GM12874 (cell line): ENCODE data around the gene IGF1R.

Experiments
- CTCF ChIP-seq: IDR thresholded peaks from 2 replicates; pipeline ENCODE4 v1.5.1; 2011; ENCODE audit warnings: low read depth, mild to moderate bottlenecking, control low read depth, low read length, moderate library complexity; ENCODE audit not compliant: insufficient read depth

IGF1R gene

GRCh38 chr15:98789020-98789419, 140.7 kb downstream of the IGF1R start:
- no peak for TF ChIP-seq CTCF

DNA sequence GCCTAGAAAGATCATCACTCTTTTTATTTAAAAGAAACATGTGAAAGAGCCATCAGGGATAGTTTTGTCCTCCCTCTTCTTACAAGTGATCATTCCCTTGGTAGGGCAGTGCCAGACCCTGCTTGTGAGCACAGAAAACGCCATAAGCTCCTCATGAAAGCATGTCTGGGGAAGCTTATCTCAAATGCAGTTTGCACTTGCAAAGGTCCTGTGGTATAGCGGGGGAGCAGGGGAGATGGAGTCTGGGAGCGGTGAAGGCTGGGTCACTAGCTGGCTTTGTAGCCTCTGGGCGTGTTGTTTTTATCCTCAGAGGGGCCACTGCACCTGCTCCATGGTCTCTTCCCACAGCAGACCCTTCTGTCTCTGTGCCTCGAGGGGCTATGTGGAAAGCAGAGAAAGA, 141.9 kb downstream of the IGF1R start:
- no peak for TF ChIP-seq CTCF

GRCh38 chr15:98791046-98791701, 142.8 kb downstream of the IGF1R start:
- TF ChIP-seq CTCF = no peak

DNA sequence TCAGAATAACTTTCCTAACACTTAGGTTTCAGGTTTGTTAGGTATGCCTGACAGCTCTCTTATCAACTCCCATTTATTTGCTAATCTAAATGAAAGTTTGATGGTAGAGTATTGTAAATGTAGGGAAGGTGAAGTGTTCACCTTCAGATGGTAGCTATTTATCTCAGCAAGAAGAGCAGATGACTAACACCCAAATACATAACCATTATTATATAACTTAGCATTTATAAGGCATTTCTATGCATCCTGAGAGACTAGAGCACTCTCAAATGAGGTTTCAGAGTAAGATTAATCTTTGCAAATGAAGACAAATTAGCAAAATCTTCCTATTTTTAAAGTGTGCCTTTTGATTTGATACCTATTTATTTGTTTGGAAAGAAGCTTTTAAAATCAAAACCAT, 143.8 kb downstream of the IGF1R start:
- no peak for TF ChIP-seq CTCF

- TF ChIP-seq CTCF = no peak
Measured at GRCh38 chr15:98794211-98794610, 145.9 kb downstream of the IGF1R start.

DNA sequence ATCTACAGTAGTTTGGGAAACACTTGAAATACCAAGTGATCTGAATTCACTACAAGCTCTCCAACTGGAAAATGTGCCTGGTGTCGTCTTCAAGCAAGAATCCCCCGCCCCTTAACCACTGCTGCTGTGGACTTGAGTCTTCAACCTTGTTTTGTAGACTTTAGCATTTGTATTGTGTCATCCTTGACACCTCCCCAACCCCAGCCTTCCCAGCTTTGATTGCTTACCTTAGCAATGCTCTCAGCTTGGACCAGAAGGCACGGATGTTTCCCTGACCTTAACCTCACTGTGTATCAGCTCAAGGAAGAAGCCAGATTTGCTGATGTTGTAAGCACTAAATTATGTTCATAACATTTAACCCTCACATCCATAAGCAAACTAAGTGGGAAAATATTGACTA, 146.4 kb downstream of the IGF1R start:
- no peak for TF ChIP-seq CTCF

GRCh38 chr15:98795980-98796379, 147.6 kb downstream of the IGF1R start:
- TF ChIP-seq CTCF = no peak
